MV-4-11 (cell line): ENCODE data around the gene FUCA1.

ENCODE experiments used
- DNase-seq: peaks from one replicate; lab custom pipeline; 2025; lab: John Stamatoyannopoulos, UW

Gene FUCA1

DNA sequence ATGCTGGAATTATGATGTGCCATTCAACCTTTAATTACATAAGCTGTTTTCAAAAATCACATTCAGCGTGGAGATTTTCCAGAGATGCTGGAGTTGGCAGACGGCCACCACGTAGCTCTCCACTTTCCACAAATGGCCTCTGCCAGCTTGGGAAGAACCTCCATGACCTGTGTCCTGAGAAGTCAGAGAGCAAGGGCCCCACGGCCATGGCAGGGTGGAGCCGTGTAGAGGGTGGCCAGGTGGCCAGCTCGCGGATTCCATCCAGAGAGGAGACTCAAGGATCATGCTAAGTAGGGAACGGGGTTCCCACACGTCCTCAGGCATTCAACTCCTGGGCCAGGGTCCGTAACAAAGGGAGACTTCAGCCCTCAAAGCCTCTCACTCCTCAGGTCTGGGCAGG lies 66.2 kb downstream of the FUCA1 start:
- no peak for DNase-seq

DNA sequence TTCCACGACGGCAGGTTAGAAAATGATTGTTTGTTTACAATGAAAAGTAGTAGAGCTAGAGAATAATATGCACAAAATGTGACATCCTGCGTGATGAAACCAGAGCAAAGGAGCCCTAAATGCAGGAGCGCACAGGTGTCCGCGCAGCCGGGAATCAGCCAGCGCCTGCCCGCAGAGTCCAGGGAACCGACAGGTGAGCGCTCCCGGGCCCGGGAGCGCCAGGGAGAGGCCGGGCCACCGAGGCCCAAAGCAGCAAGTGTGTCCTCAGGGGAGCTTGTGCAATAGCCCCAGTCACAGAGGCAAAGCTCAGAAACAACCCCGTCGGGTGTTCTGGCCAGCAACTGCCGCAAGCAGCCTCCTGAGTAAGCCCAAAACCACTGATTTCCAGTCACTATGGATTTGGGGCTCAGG lies 66.7 kb downstream of the FUCA1 start:
- peak; percentile 56 for DNase-seq

DNA sequence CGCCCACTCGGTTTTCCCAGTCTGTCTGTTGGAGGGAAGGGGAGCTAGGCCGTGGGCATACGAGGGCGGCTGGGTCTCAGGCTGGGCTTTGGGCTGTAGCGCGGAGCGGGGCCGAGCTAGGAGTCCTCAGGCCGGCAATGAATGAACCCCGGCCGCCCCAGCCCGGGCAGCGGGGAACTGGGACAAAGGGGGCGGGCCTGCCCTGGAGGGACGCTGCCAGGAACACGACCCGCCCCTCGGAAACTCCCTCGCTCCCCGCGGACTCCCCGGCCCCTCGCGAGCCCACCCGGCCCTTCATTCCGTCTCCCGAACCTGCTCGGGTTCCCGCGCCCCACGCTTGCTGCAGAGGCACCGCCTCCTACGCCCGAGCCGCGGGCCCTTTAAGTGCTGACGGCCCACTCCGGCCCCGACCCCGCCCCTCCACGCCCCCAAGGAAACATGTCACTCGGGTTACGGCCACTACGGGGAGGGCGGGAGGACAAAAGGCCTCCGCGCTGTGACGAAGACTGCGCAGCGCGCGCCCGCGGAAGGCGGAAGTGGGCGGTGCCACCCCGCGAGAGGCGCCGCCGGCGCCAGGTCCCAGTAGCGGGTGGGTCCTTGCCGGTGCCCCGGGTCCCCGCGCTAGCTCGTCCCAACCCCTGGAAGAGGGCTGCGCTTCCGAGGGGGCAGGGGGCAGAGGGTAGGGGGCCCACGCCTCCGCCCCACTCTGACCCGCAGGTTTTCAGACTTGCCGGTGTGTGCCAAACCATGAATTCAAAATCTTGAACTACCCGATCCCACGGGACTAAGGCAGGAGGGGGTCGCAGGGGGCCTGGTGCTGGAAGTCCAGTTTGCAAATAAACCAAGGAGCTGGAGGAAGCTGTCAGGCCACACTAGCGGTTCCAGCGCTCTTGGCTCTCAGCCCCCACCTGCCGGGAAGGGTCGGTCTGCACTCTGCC lies 67.4 kb downstream of the FUCA1 start, which contains the start of gene GALE:
Gene GALE, minus strand, starts transcription at position 355 of the 938 bp plus-strand sequence. CDS start 1,747 bp downstream, outside the sequence.
- DNase-seq: peak; percentile 92

DNA sequence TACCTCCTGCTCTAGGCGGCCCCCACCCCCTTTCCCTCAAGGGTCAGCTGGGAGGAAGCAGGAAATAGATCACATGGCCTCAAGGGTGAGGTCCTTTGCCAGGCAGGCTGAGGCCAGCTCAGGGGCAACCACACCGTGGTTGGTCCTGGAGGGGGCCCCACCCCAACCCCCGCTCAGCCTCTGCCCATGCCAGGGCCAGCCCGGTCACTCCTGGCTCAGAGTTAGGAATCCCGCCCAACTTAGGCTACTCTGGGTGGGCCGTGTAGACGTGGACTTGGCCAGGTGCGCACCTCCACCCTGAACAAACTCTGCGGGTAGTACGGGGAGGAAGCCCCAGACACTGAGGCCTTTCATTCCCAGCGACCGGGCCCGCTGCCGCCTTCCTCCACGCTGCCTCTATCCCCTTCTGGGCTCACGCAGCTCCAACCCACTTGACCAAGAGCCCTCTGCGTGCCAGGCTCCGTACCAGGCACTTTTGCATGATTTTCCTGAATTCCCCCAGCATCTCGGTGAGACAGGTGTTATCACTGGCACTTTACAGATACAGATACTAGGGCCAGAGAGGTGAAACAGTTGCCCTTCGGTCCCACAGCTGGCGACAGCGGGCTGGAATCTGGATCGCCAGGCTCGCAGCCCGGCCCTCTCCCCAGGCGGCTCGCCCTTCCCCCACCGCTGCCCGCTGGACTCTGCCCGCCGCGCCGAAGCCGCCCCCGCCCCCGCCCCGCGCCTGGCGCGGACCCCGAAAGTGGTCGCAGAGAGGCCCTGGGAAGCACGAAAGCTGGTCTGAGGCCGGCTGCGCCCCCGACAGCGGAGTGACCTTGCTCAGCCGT lies 68.3 kb downstream of the FUCA1 start:
- DNase-seq: peak; percentile 18

DNA sequence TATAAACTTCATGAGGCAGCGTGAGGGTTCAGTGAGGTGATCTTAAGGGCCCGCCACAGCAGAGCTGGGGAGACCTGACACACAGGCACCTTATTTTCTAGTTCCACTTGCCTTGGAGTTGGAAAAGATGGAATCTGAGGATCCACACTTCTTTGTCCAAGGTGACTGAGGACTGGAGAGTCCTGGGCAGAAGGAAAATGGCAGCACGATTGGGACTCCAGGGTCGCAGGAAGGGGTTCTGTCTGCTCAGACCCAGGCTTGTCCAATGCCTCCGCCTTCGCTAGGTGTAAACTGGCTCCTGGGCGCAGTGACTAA lies 68.9 kb downstream of the FUCA1 start:
- no peak for DNase-seq

DNA sequence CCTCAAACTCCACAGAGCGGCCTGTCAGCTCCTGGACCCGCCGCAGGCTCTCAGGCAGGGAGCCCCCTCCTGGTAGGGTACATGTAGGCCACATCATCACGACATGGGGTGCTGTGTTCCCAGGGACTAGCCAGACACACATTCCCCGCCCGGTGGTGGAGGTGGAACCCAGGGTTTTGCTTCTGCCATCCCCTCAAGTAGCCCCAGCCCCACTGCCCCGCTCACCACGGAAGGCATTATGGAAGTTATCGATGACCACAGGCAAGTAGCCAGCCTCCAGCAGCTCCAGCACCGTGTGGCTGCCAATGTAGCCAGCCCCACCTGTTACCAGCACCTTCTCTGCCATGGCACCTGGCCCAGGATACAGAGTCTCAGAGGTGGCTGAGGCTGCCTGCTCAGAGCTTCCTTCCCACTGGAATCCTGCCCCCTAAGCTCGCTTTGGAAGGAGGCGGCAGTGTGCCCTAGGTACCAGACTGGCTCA lies 69.4 kb downstream of the FUCA1 start:
- no peak for DNase-seq

DNA sequence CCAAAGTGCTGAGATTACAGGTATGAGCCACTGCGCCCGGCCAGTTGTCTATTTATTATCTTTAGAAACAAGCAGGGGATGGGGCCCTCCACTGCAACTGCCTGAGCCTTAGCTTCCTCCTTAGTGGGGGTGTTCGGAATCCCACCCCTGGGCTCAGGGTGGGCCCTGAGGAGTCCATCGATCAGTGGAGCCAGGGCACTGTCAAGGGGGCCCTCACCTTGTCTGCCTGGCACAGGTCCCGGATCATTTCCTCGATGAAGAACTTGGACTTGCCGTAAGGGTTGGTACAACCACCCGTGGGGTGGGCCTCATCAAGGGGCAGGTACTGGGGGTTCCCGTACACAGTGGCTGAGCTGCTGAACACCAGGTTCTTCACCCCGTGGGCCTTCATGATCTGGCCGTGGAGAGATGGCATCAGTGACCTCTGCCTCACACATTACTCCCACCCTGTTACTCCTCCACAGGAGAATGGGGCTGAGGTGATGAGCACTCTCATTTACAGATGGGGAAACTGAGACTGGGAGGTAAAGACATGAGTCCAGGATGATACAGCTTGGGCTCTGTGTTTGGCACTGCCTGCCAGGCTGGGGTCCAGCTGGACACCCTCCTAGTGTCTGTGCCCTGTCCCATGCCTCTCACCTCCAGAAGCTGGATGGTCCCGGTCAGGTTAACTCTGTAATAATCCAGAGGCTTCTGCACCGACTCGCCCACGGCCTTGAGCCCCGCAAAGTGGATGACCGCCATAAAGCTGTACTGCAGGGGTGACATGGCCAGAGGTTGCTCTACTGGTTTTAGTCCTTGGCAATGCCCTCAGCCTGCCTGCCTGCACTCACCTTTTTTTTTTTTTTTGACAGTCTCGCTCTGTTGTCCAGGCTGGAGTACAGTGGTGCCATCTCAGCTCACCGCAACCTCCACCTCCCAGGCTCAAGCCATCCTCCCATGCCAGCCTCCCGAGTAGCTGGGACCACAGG lies 70.3 kb downstream of the FUCA1 start:
- no peak for DNase-seq

DNA sequence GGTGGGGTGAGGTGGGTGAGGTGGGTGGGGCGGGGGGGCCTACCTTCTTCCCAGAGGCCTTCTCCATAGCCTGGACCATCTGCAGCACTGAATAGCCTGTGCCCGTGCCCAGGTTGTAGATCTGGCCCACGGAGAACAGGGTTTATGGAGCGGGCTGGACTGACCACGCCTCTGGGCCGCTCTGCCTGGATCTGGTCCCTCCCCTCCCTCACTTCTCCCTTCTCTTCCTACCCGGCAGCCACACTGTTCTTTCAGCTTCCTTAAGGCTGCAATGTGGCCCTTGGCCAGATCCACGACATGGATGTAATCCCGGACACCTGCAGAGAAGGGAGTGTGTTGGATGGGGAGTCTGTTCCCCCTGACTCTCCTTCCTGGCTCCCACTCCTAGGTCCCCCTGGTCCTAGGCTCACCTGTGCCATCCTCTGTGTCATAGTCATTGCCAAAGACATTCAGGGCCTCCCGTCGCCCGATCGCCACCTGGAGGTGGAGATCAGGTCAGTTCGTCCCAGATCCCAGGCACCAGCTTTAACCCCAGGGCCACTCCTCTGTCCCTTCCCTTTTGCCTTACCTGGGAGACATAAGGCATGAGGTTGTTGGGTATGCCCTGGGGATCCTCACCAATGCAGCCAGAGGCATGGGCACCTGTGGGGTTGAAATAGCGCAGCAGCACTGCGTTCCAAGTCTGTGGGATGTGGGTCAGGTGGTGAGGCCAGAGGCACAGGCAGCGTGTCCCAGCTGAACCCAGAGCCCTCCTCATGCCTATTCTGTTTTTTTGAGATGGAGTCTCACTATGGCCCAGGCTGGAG lies 71.4 kb downstream of the FUCA1 start:
- DNase-seq: no peak

DNA sequence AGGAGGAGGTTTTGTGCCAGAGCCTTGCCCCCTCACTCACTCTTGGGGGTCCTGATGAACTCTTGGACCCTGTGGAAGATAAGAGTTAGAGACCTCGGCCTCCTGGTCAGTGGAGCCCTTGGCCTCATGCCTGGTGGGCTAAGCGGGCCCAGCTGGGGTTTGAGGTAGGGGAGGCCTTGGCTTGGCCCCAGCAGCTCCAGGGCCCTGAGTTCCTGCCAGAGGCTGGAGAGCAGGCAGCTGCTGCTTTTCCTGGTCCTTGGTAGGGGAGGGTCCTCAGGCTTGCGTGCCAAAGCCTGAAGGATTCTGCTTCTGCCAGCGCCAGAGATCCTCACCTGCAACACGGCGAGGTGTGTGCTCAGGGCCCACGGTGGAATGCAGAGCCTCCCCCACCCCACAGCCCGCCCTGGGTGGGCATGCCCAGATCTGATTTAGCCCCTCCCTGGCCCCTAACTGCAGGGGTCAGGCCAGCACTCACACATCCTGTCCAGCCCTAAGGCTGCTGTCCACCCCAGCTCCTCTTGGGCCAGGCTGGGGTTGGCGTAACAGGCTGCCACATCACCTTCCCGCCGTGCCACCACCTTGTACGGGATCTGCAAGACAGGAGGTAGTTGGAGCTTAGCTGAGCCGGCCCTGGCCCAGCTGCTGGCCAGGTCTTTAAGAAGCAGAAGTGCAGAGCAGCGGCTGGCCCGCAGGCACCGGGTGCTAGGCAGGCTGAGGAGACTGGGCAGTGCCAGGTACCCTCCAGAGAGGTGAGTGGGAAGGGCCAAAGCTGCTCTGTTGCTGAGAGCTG lies 72.2 kb downstream of the FUCA1 start:
- DNase-seq: no peak
